Measurements from ENCODE around the gene NUPR1. TPM values are rescaled to one million over a fixed set of nuclear protein-coding genes. Genes with fewer than 3 reads are reported as not detected.

The NUPR1 gene
- 4.6 and 7.9 TPM in 2 replicates for total RNA-seq

DNA sequence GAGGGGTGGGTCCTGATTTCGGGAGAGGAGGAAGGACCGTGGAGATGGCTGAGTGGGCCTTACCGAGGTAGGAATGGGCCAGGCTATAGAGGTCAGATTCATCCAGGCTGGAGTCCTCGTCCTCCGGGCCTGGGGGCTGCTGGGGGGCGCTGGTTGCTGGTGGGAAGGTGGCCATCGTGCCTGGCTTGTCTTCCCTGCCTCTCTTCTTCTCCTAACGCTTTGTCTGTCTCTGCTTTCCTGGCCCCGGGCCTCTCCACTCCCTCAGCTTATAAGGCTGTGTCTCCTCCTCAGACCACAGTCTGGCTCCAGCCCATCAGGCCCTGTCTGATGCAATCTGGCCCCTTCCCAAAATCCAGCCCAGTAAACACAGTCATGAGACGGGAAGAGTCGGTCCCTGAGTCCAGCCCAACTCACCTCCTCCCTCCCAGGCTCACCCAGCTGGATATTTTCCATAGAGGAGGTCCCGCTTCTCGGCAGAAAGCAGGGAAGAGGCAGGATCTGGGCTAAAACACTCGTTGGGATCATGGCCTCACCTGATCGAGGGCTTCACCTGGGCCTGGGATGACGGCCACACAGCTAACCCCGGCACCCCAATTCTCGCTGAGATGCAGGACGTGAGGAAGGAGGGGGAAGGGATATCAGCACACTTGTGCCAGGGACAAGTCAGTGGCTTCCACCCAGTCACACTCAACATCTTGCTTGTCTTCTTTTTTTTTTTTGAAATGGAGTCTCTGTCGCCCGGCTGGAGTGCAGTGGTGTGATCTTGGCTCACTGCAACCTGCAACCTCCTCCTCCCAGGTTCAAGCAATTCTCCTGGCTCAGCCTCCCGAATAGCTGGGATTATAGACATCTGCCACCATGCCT, at the start of gene NUPR1:
TSS of gene NUPR1 (minus strand) at position 242 of the 864 bp plus-strand sequence. CDS start at position 175, 67 bp downstream.

GRCh38 chr16:28553776-28554633, 15.2 kb upstream of the NUPR1 start, which contains the start of gene SGF29:
Gene SGF29, plus strand, starts transcription at chr16:28553920. Its CDS starts 27,150 bp downstream, at chr16:28581070.

DNA sequence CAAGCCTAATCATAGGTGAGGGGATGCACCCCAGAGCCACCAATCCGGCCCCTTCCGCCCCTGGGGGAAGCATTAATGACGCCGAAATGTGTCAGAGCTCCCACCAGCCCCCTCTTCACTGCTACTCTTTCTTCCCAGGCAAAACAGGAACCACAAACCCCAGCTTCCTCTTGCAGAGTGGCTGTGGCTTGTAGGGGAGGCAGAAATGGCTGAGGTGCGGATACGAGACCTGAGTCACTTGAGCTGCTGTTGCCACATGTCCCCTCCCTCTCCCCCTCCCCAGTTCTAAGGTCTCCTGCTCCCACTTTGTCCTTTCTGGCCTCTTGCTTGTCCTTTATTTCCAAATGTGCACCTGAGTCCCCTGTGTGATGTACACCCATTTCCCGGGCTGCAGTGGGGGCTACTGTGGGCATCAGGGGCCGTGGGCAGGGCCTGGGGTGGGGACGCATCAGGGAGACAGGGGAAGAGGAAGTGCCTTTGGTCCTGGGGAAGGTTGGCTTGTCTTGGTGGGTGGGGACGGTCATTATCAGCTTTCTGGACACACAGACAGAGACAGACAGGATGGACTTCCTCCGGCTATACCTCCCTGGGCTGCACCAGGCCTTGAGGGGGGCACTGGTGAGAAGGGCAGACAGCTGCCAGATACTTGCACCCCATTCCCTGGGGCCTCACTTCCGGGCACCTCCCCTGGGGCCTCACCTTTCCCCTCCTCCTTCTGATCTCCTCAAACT, 44.5 kb downstream of the NUPR1 start, which contains the start of gene APOBR:
TSS of gene APOBR (plus strand) at position 523 of the 731 bp plus-strand sequence. CDS start at position 562, 39 bp downstream.

DNA sequence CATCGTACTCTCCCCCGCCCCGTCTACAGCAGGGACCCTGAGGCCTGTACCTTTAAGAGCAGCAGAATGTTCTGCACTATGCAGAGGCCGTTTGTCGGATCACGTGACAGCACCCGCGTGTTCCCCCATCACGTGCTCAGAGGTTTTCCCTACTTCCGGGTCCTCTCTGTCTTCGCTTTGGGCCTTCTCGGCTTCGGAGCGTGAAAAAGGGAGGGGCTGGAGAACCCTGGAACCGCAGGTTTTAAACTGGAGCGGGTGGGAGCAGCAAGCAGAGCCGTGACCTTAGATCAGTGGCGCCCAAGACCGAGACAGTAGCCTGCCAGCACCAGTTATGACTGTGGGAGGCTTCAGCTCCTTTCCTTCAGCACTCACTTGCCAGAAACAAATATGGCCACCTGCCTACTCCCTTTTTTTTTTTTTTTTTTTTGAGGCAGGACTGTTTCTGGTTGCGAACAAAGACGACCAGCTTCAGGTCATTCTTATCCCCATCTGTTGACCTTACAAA, 46.8 kb downstream of the NUPR1 start, which contains the start of gene CLN3:
TSS of gene CLN3 (minus strand) at position 105 of the 505 bp plus-strand sequence. CDS start 315 bp downstream, outside the sequence.

Other genes starting within 250 kb of the NUPR1 start
- not detected in 2 replicates for gene SBK1, start 246.4 kb downstream of the NUPR1 start, total RNA-seq
- under 0.01 TPM in 1 of 2 replicates, not detected in the other for gene NPIPB6, start 175.5 kb downstream of the NUPR1 start, total RNA-seq
- gene EIF3CL, start 135.1 kb downstream of the NUPR1 start, total RNA-seq = 56.4 and 87.0 TPM in 2 replicates
- gene NPIPB7, start 66.6 kb downstream of the NUPR1 start, total RNA-seq = not detected in 2 replicates
- gene CLN3, start 46.9 kb downstream of the NUPR1 start, total RNA-seq = 9.2 and 9.6 TPM in 2 replicates
- not detected in 2 replicates for gene APOBR, start 44.3 kb downstream of the NUPR1 start, total RNA-seq
- gene IL27, start 32.1 kb downstream of the NUPR1 start, total RNA-seq = not detected in 2 replicates
- gene SGF29, start 14.9 kb upstream of the NUPR1 start, total RNA-seq = 6.2 and 7.1 TPM in 2 replicates
- 0.19 and 0.56 TPM in 2 replicates for gene SULT1A2, start 58.1 kb upstream of the NUPR1 start, total RNA-seq
- gene SULT1A1, start 71.1 kb upstream of the NUPR1 start, total RNA-seq = 6.1 and 9.6 TPM in 2 replicates
- gene NPIPB8, start 99.1 kb upstream of the NUPR1 start, total RNA-seq = under 0.01 and 0.19 TPM in 2 replicates
- gene EIF3C, start 172.5 kb upstream of the NUPR1 start, total RNA-seq = 65.1 and 158 TPM in 2 replicates
- gene NPIPB9, start 212.8 kb upstream of the NUPR1 start, total RNA-seq = 0.96 and 2.5 TPM in 2 replicates